IMR-90 (cell line): Measurements from ENCODE around the gene ZNF398.

Experiments
- CEBPB ChIP-seq: IDR thresholded peaks from 2 replicates; pipeline ENCODE4 v1.6.1; 2012; ENCODE audit warnings: low read depth, low read length, improper control_type of control experiment
- CTCF ChIP-seq: conservative IDR thresholded peaks from 2 replicates; pipeline ENCODE4 v1.5.1; 2012; ENCODE audit warnings: mild to moderate bottlenecking, low read depth, low read length, improper control_type of control experiment
- ELK1 ChIP-seq: fragments of 150-350 bp; IDR thresholded peaks from 2 replicates; pipeline ENCODE4 v1.6.1; 2016; ENCODE audit warnings: low read depth, mild to moderate bottlenecking, low read length, moderate library complexity, borderline replicate concordance
- FOS ChIP-seq: fragments of 150-350 bp; IDR thresholded peaks from 2 replicates; pipeline ENCODE4 v1.6.1; 2016; ENCODE audit warnings: low read depth, low read length
- MAZ ChIP-seq: IDR thresholded peaks from 2 replicates; pipeline ENCODE4 v1.6.1; 2012; ENCODE audit warnings: low read depth, mild to moderate bottlenecking, low read length, improper control_type of control experiment, moderate library complexity, borderline replicate concordance
- MXI1 ChIP-seq: IDR thresholded peaks from 2 replicates; pipeline ENCODE4 v1.6.1; 2012; ENCODE audit warnings: low read depth, mild to moderate bottlenecking, low read length, moderate library complexity, borderline replicate concordance
- NFE2L2 ChIP-seq: fragments of 150-350 bp; IDR thresholded peaks from 2 replicates; pipeline ENCODE4 v1.6.1; 2016; ENCODE audit warnings: low read depth, mild to moderate bottlenecking, low read length
- POLR2A ChIP-seq: IDR thresholded peaks from 2 replicates; pipeline ENCODE4 v1.6.1; 2012; ENCODE audit warnings: mild to moderate bottlenecking, low read depth, low read length
- RAD21 ChIP-seq: IDR thresholded peaks from 2 replicates; pipeline ENCODE4 v1.6.1; 2012; ENCODE audit warnings: low read length, improper control_type of control experiment
- RCOR1 ChIP-seq: IDR thresholded peaks from 2 replicates; pipeline ENCODE4 v1.6.1; 2012; ENCODE audit warnings: mild to moderate bottlenecking, low read length, improper control_type of control experiment; ENCODE audit not compliant: insufficient replicate concordance
- RFX5 ChIP-seq: IDR thresholded peaks from 2 replicates; pipeline ENCODE4 v1.8.0; 2012; ENCODE audit warnings: low read depth, mild to moderate bottlenecking, low read length, moderate library complexity
- SMC3 ChIP-seq: fragments of 150-350 bp; IDR thresholded peaks from 2 replicates; pipeline ENCODE4 v1.6.1; 2016; ENCODE audit warnings: low read depth, mild to moderate bottlenecking, antibody characterized with exemption, low read length, moderate library complexity
- USF2 ChIP-seq: fragments of 150-350 bp; IDR thresholded peaks from 2 replicates; pipeline ENCODE4 v1.6.1; 2017; ENCODE audit warnings: mild to moderate bottlenecking, antibody characterized with exemption, low read length, low read depth

GRCh38 chr7:149218469-149219420 is 71.5 kb downstream of the ZNF398 start:
- TF ChIP-seq USF2, result no peak
- no peak for TF ChIP-seq CTCF
- TF ChIP-seq MAZ, result no peak
- TF ChIP-seq FOS, result no peak
- no peak for TF ChIP-seq POLR2A
- no peak for TF ChIP-seq RFX5
- TF ChIP-seq RAD21, result no peak
- no peak for TF ChIP-seq ELK1
- no peak for TF ChIP-seq RCOR1
- no peak for TF ChIP-seq NFE2L2
- TF ChIP-seq MXI1, result no peak
- TF ChIP-seq SMC3, result no peak
- TF ChIP-seq CEBPB, result no peak
